Stimulated activated CD8-positive, alpha-beta memory T cell treated with anti-CD3 and anti-CD28 coated beads, Interleukin-7, amount 100 ng/mL, for 48 hours (primary cell): ENCODE results near the gene ALKBH3.

Experiments used
- DNase-seq, 2 donors: peaks; one replicate each; pipeline ENCODE4 v3.0.0-alpha.2; 2020; ENCODE audit warnings: low read depth in 1 of 2; ENCODE audit errors: extremely low read depth in 1 of 2

The ALKBH3 gene

DNA sequence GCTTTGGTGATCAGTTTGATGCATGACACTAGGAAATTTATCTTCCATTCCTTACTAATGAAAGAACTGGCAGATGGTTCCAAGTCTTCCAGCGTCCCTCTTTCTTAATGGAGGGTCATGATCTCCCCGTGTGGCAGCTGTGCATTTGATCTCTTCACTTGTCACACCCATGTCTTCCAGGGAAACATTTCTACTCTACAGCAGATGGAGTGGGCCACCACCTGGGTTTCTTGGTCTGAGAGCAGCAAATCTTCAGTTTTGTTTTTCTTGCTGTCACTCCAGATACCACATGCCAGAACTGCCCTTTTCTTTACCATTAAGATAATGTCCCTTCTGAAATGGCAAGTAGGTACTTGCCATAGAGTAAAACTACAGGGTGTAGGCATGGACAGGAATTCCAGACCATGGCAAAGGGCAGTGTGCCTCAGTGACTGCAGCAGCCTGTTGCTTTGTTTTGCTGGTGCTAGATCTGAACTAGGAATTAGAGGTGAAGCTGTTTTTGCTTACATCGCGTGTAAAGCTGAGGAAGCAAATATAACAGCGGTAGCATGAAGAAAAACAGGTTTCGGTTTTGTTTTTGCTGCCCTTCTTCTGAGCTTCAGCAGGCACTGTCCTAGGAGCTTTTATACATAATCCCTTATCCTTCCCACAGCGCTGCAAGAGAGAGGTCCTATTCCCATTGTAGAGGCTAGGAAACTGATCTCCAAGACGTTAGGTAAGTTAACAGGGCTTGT, 41.1 kb downstream of the ALKBH3 start:
- DNase-seq: no peak

DNA sequence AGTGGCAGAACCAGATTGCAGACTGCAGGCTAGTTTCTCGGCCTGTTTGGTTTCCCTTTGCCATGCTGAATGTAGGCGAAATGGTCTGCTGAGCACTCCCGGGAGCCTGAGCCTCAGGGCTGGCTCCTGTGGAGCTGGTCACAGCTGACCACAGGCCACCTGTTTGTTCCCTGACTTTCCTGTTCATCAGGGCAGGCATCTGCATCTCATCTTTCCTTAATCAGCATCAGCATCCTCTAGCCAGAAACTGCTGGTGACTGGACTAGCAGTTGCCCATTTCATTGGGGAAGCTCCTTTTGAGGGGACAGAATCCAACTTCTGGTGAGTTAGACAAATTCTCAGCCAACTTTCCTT, 41.6 kb downstream of the ALKBH3 start:
- DNase-seq: no peak

DNA sequence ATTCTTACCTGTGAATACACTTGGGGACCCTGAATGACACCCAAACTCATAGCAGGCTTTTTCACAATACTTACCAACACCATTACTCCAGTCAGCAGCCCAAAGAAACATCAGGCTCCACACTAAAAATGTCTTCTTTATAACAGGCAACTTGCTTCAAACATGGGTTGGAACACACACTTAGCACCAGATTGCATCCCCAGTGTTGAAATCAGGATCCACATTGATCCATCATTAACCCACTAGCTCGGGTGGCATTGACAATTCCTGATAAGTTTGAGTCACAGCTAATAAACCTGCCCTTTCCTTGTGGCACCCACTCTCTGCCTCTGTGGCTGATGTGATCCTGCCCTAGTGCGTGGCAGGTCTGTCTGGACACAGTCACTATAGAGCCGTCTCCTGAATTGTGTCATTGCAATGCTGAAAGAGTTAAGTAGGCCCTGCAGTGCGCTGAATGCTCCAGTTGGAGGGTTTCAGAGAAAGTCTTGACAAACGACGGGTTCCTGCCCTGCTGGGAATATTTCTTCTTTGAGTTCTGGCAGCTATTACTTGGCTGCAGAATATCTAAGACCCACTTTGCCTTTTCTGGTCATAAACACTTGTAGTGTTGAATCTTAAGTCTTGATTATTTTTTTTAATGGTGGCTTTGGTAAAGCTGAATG, 42.2 kb downstream of the ALKBH3 start:
- DNase-seq: no peak

DNA sequence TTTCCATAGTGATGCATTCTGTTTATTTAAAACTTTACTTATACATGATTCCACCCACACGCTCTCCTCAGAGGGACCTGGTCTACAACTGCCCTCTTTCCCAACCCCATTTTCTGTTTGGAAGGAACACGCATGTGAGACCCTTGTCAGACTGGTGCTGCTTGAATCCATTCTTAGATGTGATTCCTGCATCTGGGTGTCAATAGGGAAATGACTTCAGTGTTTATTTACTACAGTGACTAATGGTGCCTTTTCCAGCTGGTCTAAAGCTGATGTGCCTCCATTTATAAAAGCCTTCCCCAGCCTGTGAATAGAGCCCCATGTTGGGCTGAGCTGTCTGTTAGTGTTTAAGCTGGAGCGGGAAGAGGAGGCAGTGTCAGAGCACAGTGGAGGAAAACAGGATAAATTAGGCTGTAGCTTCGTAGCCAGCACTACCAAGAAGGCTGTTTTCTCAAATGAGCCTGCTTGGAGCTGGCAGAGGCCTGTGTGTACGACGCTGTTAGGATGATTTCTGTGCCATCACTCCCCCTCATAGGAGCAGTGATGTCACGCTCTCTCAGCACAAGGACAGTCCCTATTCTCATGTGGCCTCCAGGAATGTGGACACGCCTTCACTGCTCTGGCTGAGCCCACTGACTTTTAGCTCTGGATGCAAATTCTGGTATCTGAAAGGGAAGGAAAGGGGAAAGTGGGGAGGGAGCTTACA, 42.9 kb downstream of the ALKBH3 start:
- DNase-seq: no peak

DNA sequence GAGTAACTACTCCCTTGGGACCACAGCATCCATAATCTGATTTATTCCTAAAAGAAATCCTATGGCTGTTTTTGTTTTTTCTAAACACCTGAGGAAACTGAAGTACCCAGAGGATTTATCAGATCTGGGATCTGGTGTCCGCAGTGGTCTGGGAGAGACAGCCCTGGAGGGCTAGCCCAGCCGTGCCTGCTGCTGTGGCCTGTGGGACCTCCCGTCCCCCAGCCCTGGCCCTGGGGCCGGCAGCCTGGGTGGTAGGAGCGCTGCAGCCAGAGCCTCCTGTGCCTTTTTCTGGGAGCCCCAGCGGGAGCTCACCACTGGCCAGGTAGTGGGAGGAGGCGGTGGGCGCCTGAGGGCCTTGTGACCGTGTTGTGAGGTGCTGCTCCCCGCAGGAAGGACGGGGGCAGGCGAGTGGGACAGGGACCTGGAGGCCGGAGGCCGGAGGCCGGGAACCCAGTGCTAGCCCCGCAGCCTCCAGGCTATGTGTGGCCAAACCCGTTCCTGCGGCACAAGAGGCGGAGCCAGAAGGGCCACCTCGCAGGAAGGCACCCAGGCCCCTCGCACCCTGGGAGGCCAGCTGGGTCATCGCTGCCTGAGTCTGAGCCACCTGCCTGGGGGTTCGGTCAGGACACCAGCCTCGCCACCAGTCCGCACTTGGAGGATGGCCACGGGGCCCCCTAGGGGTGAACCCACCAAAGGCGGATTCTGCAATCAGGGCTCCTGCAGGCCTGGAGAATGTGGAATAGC, 43.7 kb downstream of the ALKBH3 start:
- no peak for DNase-seq

DNA sequence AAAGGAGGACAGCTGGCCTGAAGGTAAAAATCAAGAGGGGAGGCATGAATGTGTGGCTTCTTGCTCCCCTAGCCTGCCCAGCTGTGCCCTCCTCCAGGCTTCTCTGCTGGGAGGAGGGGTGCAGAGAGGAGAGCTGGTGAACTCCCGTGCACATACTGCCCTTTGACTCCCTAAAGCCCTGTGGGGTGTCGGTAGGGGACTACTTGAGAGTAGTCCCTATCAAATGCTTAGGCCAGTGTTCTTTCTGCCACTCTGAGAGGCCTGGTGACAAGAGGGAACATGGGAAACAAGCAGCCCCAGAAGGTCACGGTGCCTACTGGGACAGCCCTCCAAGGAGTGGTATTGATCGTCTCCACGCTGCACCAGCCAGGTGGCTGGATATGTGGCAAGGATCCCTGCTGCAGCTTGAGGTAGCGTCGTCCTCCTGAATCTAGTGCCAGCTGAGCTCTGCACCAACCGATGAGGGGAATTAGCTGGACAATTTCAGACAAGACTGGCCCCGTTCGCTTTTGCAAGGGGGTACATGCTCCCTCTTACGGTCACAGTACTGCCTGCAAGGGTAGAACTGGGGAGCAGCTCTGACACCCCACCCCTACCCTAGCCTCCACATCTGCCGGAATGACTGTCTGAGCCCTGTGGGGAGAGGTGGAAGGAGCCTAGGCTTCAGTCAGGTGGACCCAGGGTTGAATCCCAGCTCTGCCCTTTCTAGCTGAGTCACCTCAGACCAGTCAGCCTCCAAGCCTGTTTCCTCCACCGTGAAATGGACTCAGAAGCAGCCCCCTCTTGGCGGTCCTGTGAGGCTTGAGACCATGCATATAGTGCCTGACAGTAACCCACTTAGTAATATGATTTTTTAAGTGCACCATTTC, 44.7 kb downstream of the ALKBH3 start:
- DNase-seq: no peak

DNA sequence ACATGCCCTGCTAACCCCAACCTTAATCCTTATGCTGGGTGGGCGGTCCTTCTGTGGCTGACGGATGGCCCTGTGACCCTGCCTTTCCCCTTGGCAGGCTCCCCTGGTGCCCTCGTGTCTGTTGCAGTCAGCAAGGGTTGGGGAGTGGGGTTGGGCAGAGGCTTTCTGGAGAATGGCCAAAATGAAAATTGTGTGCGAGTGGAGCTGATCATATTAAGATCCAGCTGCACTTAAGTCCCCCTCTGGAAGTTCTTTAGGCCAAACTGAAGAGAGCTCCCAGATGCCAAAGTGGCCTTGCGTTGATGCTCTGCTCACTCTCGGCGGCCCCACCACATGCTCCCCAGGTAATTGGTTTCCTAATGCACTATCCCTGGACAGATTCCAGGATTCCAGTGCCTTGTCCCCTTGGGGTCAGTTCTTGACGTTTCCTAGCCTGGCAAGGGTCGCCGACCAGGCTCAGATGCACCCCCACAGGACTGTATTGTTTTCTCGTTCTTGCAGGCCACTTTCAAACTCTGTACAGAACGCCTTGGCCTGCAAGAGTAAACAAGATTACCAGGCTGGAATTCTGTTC, 45.4 kb downstream of the ALKBH3 start:
- no peak for DNase-seq

DNA sequence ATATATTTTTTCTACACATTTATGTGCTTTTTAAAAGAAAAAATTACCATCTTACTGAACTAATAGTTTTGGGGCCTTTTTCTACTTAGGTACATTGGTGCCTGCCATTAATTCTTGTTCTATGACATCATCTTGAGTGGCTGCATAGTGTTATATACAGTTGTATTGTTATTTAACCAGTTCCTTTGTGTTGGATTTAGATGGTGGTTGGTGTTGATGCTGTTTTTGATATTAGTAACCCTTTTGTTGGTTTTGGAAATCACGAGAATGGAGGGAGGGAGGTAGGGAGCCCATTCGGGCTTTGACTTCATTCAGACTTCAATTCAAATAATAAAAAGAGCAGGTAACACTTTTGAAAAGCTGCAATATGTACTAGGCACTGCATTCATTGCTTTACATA, 46.4 kb downstream of the ALKBH3 start:
- no peak for DNase-seq

DNA sequence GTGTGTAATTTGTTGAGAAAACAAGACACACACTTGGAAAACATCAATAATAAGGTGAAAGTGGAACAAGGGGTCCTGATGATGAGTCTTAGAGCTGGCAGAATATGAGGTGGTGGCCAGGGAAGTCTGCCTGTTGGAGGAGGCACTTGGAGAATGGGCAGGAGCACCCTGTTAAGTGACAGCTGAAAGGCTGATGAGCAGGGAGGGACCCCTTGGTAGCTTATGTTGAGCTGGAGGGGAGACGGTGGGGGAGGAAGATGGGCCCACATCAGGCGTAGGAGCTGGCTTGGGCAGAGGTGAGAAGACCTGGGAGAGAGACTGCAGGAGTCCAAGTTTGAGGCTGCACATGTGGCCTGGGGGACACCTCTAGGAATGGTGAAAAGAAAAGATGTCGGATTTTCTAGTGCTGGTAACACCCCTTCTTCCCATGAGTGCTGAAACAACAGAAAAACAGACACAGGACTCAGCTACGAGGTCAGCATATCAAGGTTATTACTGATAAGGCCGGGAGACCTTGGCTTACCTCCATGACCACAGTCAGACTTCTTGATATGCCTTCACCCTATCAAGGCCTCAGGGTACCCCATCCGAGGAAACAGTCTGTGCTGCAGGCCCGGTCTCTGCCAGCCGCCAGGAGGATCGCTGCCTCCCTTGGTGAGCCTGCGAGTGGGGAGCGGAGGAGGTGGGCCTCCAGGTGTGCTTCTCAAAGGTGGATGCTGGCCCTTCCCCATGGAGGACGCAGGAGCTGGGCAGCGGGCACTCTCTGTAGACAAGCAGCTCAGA, 47.5 kb downstream of the ALKBH3 start:
- no peak for DNase-seq

DNA sequence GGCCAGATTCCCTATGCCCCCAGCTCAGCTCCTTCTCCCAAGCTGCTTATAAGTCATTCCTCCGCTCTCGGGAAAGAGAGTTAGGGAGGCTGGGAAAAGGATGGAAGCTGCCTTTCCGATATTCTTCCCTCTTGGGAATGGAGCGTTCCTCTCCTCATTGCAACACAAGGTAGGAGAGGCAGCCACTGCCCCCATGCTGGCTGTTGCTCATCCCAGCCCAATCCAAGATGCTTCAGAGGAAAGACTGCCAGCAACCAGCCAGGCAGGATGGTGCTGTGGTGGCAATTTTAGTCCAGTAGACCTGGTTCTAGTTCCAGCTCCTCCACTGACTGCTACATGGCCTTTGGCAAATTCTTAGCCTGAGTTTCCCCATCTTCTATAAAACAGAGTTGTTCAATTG, 48.1 kb downstream of the ALKBH3 start:
- DNase-seq: no peak

DNA sequence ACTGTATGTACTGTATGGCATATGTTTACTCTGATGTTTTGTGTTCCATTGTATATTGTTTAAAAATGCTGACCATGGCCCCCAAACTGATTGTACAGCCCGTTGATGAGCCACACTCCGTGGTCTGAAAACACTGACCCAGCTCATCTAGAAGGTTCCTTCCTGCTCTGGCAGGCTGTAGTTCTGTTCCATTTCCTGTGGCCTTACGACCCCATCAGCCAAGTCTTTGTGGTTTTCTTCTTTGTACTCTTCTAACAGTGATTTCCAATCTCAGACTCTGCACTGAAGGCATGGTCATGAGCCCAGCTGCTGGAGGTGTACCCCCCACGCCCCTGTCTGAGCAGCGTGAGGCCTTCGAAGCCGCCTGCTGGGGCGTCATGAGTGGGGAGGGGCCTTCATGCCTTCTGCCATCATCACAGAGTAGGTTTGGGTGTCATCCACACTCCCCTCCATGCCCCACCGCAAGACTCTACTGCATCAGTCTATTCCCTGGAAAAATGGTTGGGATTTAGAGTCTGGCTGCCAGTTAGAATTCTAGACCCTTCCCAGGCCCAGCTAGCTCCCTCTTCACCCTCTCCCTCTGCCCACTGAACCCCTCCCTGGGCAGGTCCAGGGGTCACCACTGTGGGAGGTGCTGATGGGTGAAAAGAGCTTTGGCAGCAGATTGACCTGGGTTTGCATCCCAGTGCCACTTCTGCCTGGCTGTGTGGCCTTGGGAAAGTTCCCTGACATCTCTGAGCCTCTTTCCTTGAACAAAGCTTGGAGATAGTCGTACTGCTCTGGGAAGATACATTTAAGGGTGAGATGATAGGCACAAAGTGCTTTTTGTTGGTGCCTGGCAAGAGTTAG, 50.5 kb downstream of the ALKBH3 start:
- no peak for DNase-seq

DNA sequence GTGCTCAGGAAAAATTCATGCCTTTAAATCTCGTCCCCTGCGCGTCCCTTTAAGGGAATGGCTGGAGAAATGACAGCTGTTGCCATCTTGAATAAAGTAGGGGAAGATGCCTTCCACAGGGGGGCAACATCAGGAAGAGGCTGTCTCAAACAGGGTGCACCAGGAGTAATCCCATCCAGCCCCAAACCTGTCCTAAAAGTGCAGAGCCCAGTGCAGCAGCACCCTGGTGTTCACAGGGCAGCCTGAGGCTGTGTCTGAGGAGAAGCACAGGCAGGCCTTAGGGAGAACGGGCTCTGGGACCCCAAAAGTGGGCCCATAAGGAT, 51.0 kb downstream of the ALKBH3 start:
- DNase-seq: no peak

DNA sequence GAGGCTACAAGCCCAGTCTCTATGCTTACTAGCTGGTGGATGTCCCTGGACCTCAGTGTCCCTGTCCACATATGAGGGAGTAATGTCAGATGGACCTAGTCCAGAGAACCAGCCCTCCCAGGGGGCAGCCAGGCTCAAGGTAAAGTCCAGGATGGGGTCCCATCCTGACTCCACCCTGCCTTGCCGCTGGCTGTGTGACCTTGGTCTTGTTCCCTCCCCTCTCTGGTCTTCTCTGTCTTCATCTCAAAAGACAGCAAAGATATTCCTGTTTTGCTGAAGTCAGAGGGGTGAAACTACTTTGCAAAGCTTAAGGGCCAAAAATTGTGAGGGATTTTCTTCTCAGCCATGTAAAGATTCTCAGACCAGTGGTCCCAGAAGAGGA, 52.6 kb downstream of the ALKBH3 start:
- no peak for DNase-seq

DNA sequence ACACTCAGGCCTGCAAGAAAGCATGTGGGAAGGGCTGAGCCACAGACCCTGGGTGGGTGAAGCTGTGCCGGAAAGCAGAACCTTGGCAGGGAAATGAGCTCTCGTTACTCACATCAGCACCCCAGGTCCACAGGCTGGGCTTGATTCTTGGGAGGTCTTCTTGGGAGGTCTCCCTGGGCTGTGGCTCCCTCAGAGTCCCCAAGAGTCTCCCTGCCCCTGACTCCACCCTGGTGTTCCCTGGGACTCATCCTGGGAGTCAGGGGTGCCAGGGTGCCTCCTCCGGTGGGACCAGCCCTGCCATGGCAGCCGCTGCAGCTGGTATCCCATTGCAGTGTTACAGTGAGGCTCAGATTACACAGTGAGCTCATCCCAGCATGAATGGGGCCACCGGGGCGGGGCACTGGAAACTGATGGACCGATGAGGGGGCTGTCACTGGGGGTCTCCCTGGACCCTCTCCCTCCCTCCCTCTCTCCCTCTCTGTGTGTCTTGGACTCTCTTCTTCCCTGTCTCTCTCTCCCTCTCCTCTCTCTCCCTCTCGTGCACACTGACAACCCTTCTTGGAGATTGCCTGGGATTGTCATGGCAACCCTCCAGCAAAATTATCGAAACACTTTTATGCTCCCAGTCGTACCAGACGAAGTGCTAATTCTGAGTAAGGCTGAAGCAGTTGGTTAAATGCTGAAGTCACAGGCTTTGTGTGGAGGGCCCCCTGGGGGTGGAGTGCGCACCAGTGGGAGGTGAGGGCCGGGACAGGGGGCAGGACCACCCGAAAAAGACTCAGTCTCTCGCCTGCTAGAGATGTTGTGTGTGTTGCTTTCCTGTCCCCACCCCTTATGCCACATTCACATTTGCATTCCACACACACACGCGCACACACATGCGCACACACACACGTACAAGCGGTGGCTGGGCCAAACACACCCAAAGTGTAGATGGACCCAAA, 53.2 kb downstream of the ALKBH3 start:
- DNase-seq: no peak

DNA sequence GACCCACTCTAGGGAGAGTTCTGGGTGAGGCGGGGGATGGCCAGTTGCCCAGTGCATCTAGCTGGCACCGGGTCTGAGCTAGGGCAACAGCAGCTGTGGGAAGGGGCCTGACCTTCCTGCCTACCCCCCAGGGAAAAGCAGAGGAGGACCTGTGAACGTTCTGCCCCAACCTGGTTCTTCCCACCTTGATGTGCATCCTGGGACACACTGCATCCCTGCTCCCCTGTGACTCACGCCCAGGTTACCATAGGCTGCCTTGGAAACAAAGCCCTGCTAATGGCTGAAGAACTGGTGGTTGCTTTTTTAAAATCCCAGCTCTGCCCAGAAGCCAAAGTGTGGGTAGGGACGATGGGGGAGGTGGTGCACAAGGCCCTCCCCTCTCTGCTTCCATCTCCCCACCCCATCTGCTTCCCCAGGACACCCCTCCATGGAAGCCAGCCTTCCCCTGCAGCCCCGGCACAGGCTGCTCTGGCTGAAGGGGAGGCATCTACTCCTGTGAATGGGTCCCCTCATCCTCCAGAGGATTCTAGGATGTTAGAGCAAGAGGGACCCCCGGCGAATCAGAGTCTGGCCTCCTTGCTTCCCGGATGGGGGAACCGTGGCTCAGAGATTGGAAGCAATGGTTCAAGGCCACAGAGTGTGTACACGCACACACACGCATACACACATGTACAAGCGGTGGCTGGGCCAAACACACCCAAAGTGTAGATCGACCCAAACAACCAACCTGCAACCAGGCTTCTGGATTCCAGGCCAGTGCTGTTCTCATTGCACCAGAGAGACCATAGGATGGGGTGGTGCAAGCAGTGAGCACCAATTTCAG, 54.2 kb downstream of the ALKBH3 start:
- DNase-seq: no peak

DNA sequence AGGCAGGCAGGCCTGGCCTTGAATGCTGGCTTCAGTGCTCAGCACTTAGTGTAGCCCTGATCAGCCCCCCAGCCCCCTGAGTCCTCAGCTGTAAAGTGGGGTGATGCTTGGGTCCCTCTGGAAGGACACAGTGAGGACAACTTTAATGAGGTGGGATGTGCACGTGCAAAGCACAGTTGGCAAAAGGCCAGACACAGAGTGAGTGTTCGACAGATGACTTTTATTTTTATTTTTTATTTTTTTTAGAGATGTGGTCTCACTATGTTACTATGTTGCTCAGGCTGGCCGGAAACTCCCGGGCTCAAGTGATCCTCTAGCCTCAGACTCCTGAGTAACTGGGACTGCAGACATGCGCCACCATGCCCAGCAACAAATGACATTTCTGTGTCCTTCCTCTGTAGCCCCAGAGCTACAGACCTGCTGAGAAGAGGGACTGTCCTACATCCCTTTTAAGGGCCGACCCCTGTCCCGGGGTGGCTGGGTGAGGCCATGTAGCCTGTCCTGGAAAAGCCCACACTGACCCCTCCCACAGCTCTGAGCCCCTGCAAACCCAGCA, 54.9 kb downstream of the ALKBH3 start:
- DNase-seq: no peak
